HCT116 (cell line): Measurements from ENCODE around the gene EPHA8. TPM values are rescaled to one million over a fixed set of nuclear protein-coding genes. Genes with fewer than 3 reads are reported as not detected.

ENCODE experiments used
- ATAC-seq: fragments of 200-7000 bp; cut with Tn5 transposase; 2 replicates; pipeline ENCODE4 v1.9.1; 2020; ENCODE audit warnings: mild to moderate bottlenecking, moderate library complexity
- BruUV-seq: library from RNA; stranded (reverse); fragments of 400-500 nt; replicated peaks from 2 replicates; lab custom pipeline; 2021; lab: Mats Ljungman, UMichigan
- CTCF ChIA-PET: fragments of 300-600 bp; sonication (Branson Sonifier 250); formaldehyde crosslinking; loops from one replicate; lab custom pipeline; 2021; ENCODE audit warnings: antibody characterized with exemption; lab: Charles Lee
- POLR2A ChIA-PET: fragments of 300-600, 350-600 bp; sonication (Branson Sonifier 250); formaldehyde crosslinking; loops from one replicate; lab custom pipeline; 2021; ENCODE audit warnings: antibody characterized with exemption; lab: Charles Lee
- RAD21 ChIA-PET, 2 experiments: fragments of 300-600 bp; sonication (Branson Sonifier 250); formaldehyde crosslinking; loops; one replicate each; lab custom pipeline; 2023; ENCODE audit warnings: low total read pairs in 2 of 2; ENCODE audit not compliant: uncharacterized antibody in 2 of 2, unreplicated experiment in 2 of 2, low non-redundant PET in 1 of 2; lab: Charles Lee
- DNase-seq: peaks from one replicate; pipeline ENCODE4 v3.0.0-alpha.2; 2010; ENCODE audit warnings: low read depth, low spot score
- H2AFZ ChIP-seq: fragments of 200-600 bp; shearing (Covaris generic), sonication (generic); 2 replicates; pipeline ENCODE4 v1.6.1; 2017; ENCODE audit warnings: low read depth, mixed run types, mixed read lengths, antibody characterized with exemption, low read length; ENCODE audit not compliant: poor library complexity, severe bottlenecking
- H3K27ac ChIP-seq: 2 replicates; pipeline ENCODE4 v1.5.1; 2012; ENCODE audit warnings: low read depth, low read length
- H3K27me3 ChIP-seq: fragments of 200-600 bp; sonication (generic); 2 replicates; pipeline ENCODE4 v1.6.1; 2016; ENCODE audit warnings: mixed run types, low read length, mixed read lengths; ENCODE audit not compliant: insufficient read depth
- H3K36me3 ChIP-seq, 2 experiments: fragments of 200-500 bp in 1 of 2; fragments of 200-600 bp in 1 of 2; sonication (Bioruptor generic) in 1 of 2; sonication (generic) in 1 of 2; 2 replicates each; pipeline versions ENCODE4 v1.5.1 to v1.6.1; 2014 to 2016; ENCODE audit warnings: low read length in 2 of 2, inconsistent platforms in 1 of 2, mixed read lengths in 1 of 2, mixed run types in 1 of 2; ENCODE audit not compliant: insufficient read depth in 2 of 2, control insufficient read depth in 1 of 2
- H3K4me1 ChIP-seq, 2 experiments: fragments of 200-600 bp in 1 of 2; sonication (generic) in 1 of 2; 2 replicates each; pipeline versions ENCODE4 v1.5.1 to v1.6.1; 2012 to 2017; ENCODE audit warnings: low read length in 2 of 2, inconsistent platforms in 1 of 2, mild to moderate bottlenecking in 1 of 2, mixed read lengths in 1 of 2, mixed run types in 1 of 2, moderate library complexity in 1 of 2; ENCODE audit not compliant: insufficient read depth in 2 of 2, control insufficient read depth in 1 of 2
- H3K4me2 ChIP-seq: fragments of 200-600 bp; sonication (generic); 2 replicates; pipeline ENCODE4 v1.6.1; 2017; ENCODE audit warnings: mixed run types, low read length, mixed read lengths
- H3K4me3 ChIP-seq, 2 experiments: fragments of 200-600 bp in 1 of 2; sonication (generic) in 1 of 2; replicated peaks in 1 of 2; 2 replicates each; pipeline ENCODE4 v1.5.1; 2011 to 2016; ENCODE audit warnings: low read length in 2 of 2, control low read depth in 1 of 2, low read depth in 1 of 2, mild to moderate bottlenecking in 1 of 2, mixed read lengths in 1 of 2, mixed run types in 1 of 2
- H3K79me2 ChIP-seq: fragments of 200-600 bp; sonication (generic); 2 replicates; pipeline ENCODE4 v1.6.1; 2017; ENCODE audit warnings: mild to moderate bottlenecking, mixed run types, low read length, moderate library complexity, mixed read lengths; ENCODE audit not compliant: insufficient read depth
- H3K9ac ChIP-seq: fragments of 200-600 bp; sonication (generic); 2 replicates; pipeline ENCODE4 v1.6.1; 2016; ENCODE audit warnings: low read length, mixed read lengths
- H3K9me2 ChIP-seq: fragments of 200-600 bp; sonication (generic), shearing (Covaris generic); 2 replicates; pipeline ENCODE4 v1.6.1; 2017; ENCODE audit warnings: mixed run types, mild to moderate bottlenecking, moderate library complexity; ENCODE audit not compliant: insufficient read depth
- H3K9me3 ChIP-seq, 2 experiments: fragments of 200-500 bp in 1 of 2; fragments of 200-600 bp in 1 of 2; sonication (Bioruptor generic) in 1 of 2; sonication (generic) in 1 of 2; 2 replicates each; pipeline ENCODE4 v1.6.1; 2014 to 2017; ENCODE audit warnings: low read length in 2 of 2, mixed read lengths in 2 of 2, inconsistent platforms in 1 of 2, low read depth in 1 of 2, mild to moderate bottlenecking in 1 of 2, mixed run types in 1 of 2, moderate library complexity in 1 of 2; ENCODE audit not compliant: control insufficient read depth in 1 of 2, insufficient read depth in 1 of 2
- H4K20me1 ChIP-seq: fragments of 200-600 bp; sonication (generic), shearing (Covaris generic); 2 replicates; pipeline ENCODE4 v1.6.1; 2017; ENCODE audit warnings: mixed run types, mild to moderate bottlenecking, moderate library complexity; ENCODE audit not compliant: insufficient read depth
- SIN3A ChIP-seq: IDR thresholded peaks from 2 replicates; pipeline ENCODE4 v1.6.1; 2012; ENCODE audit warnings: low read depth
- SP1 ChIP-seq: IDR thresholded peaks from 2 replicates; pipeline ENCODE4 v1.6.1; 2012; ENCODE audit warnings: low read depth
- SRF ChIP-seq: IDR thresholded peaks from 2 replicates; pipeline ENCODE4 v1.6.1; 2012; ENCODE audit warnings: low read depth
- ZFX ChIP-seq: fragments of 450-650 bp; IDR thresholded peaks from 2 replicates; pipeline ENCODE4 v1.6.1; 2017
- intact Hi-C: fragments of 100-400 bp; cut with micrococcal nuclease; formaldehyde crosslinking; loops from 2 replicates; pipeline ENCODE4 v1.10.0; 2022
- total RNA-seq: library from RNA; stranded (reverse); gene quantifications from one replicate; pipeline ENCODE4 v1.2.1, GENCODE V29; 2021; ENCODE audit not compliant: unreplicated experiment
- TF ChIP-seq, protein P1 (sequence below): IDR thresholded peaks from 2 replicates; pipeline ENCODE4 v1.6.1; 2011; ENCODE audit warnings: mild to moderate bottlenecking, low read length, moderate library complexity; ENCODE audit not compliant: insufficient replicate concordance; ENCODE audit errors: extremely low read depth

The EPHA8 gene
- total RNA-seq, 1 experiment from 2014 or later = 0.30 TPM

DNA sequence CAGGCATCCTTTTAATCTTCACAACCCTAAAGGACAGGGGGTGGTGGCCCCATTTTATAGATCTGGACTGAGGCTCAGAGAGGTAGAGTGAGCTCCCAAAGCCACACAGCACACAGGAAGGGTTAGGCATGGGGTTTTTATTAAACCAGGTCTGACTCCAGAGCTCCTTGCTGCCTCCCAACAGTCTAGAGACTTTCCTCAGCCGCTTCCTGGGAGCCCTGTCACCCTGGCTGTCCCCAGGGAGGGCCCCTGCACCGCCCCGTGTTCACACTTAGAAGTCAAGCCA lies 8.0 kb upstream of the EPHA8 start (continued):
- TF ChIP-seq, protein P1, sequence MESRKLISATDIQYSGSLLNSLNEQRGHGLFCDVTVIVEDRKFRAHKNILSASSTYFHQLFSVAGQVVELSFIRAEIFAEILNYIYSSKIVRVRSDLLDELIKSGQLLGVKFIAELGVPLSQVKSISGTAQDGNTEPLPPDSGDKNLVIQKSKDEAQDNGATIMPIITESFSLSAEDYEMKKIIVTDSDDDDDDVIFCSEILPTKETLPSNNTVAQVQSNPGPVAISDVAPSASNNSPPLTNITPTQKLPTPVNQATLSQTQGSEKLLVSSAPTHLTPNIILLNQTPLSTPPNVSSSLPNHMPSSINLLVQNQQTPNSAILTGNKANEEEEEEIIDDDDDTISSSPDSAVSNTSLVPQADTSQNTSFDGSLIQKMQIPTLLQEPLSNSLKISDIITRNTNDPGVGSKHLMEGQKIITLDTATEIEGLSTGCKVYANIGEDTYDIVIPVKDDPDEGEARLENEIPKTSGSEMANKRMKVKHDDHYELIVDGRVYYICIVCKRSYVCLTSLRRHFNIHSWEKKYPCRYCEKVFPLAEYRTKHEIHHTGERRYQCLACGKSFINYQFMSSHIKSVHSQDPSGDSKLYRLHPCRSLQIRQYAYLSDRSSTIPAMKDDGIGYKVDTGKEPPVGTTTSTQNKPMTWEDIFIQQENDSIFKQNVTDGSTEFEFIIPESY = no peak
- TF ChIP-seq SIN3A (no peak), SP1 (no peak)

GRCh38 chr1:22556391-22557104 lies 6.7 kb upstream of the EPHA8 start:
- ChIA-PET RAD21 (no interaction called here), POLR2A (no interaction called here)
- no TSS peak for BruUV-seq
- peaks cover 3% of the 10 kb centered on the region; the same call in 1 of the 2 replicates for H3K27me3 ChIP-seq
- no peaks in the 10 kb centered on the region for H3K4me1 ChIP-seq
- intact Hi-C loops = no loop called here
- H3K9ac ChIP-seq = no peak overlapping the region
- H4K20me1 ChIP-seq = no peaks in the 10 kb centered on the region
- H2AFZ ChIP-seq = no peak overlapping the region
- H3K27ac ChIP-seq = no peak overlapping the region
- no peak overlapping the region for H3K4me3 ChIP-seq
- TF ChIP-seq ZFX (no peak), SRF (no peak)
- TF ChIP-seq, all 23 proteins: peak for 0
- Histone ChIP-seq H3K4me2 (no peak overlapping the region), H3K9me3 (no peaks in the 10 kb centered on the region), H3K36me3 (no peaks in the 10 kb centered on the region), H3K9me2 (no peaks in the 10 kb centered on the region), H3K79me2 (no peaks in the 10 kb centered on the region)
- CTCF ChIA-PET = no interaction called here
- DNase-seq = no peak
- ATAC-seq = no peak
